ENCODE measurements around the gene ATF6. TPM values are rescaled to one million over a fixed set of nuclear protein-coding genes. Genes with fewer than 3 reads are reported as not detected.

ATF6 gene
- total and polyA plus RNA-seq, 9 of the 15 experiments (the other 6 are each of a cell fraction or from before 2014, with no cell fraction given): 11.7 to 32.4 (median 20.4) TPM

- Histone ChIP-seq H3K79me2 (ENCODE audit: control insufficient read depth, insufficient read depth, low read length) (no peaks in the 10 kb centered on the region), H3K9me1 (ENCODE audit: control insufficient read depth, insufficient read depth, low read length) (no peaks in the 10 kb centered on the region), H3K9ac (ENCODE audit: insufficient read depth in 1 of 2, low read depth in 2 of 2, low read length in 2 of 2) (no peak overlapping the region), H3K4me2 (ENCODE audit: insufficient read depth, low read length) (no peak overlapping the region), H3K27ac (ENCODE audit: extremely low read depth, low read depth, low read length) (no peak overlapping the region), H3K9me3 (replicated peaks; ENCODE audit: control insufficient read depth, insufficient read depth, low read depth, low read length) (no peaks in the 10 kb centered on the region), H3K4me1 (replicated peaks in 1 of 2; ENCODE audit: control insufficient read depth in 2 of 2, insufficient read depth in 2 of 2, low read length in 2 of 2) (no peaks in the 10 kb centered on the region), H3K36me3 (ENCODE audit: control insufficient read depth, insufficient read depth, low read length) (no peaks in the 10 kb centered on the region), H2AFZ (ENCODE audit: low read depth, low read length) (no peak overlapping the region), H3K27me3 (ENCODE audit: control insufficient read depth in 2 of 2, insufficient read depth in 2 of 2, low read length in 2 of 2) (no peaks in the 10 kb centered on the region), H4K20me1 (replicated peaks; ENCODE audit: control insufficient read depth, insufficient read depth, low read length) (no peaks in the 10 kb centered on the region), H3K4me3 (no peak overlapping the region)
- ATAC-seq (no peak), FAIRE-seq (no peak), DNase-seq (ENCODE audit: extremely low read depth in 1 of 4, low spot score in 3 of 4) (no peak)
- intact Hi-C loops (cut with micrococcal nuclease): no loop called here
- CTCF ChIA-PET (ENCODE audit: low intra/inter-chr PET ratio): no interaction called here
- BruUV-seq (replicated peaks): no TSS peak
- in situ Hi-C loops (cut with MboI): no loop called here
- WGBS (ENCODE audit: insufficient coverage, low coverage, missing lambda C conversion rate): 69% methylated on average over 2 of the region's 2 CpGs
- POLR2A ChIA-PET: interaction anchor here (0.6 kb wide), 1 partner anchor 1927 kb away, joined by 4 read pairs; no protein-coding TSS in a partner anchor
- TF ChIP-seq CHD4 (IDR thresholded peaks at IDR 0.05; ENCODE audit: insufficient read depth, insufficient replicate concordance, low read depth, low read length, poor library complexity, severe bottlenecking) (no peak), HNRNPK (IDR thresholded peaks at IDR 0.05; ENCODE audit: low read depth, low read length, poor library complexity, severe bottlenecking) (no peak), ZNF174 (CRISPR knock-in tag; IDR thresholded peaks at IDR 0.05) (no peak), TOE1 (IDR thresholded peaks at IDR 0.05; ENCODE audit: borderline replicate concordance) (no peak), TOE1 (CRISPR knock-in tag; IDR thresholded peaks at IDR 0.05; ENCODE audit: borderline replicate concordance, low read depth) (no peak), LCOR (CRISPR knock-in tag; IDR thresholded peaks at IDR 0.05) (no peak), STAG1 (CRISPR knock-in tag; IDR thresholded peaks at IDR 0.05; ENCODE audit: borderline replicate concordance) (no peak), IRF9 (tag; IDR thresholded peaks at IDR 0.05) (no peak), TAF1 (IDR thresholded peaks at IDR 0.05; ENCODE audit: control insufficient read depth, extremely low read depth, insufficient read depth, low read length, severe bottlenecking) (no peak), SPI1 (IDR thresholded peaks at IDR 0.05; ENCODE audit: borderline replicate concordance, low read depth, low read length) (no peak)
- TF ChIP-seq, protein P1, sequence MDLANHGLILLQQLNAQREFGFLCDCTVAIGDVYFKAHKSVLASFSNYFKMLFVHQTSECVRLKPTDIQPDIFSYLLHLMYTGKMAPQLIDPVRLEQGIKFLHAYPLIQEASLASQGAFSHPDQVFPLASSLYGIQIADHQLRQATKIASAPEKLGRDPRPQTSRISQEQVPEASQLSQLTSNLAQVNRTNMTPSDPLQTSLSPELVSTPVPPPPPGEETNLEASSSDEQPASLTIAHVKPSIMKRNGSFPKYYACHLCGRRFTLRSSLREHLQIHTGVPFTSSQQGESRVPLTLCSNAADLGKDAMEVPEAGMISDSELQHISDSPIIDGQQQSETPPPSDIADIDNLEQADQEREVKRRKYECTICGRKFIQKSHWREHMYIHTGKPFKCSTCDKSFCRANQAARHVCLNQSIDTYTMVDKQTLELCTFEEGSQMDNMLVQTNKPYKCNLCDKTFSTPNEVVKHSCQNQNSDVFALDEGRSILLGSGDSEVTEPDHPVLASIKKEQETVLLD (IDR thresholded peaks at IDR 0.05): no peak
- TF ChIP-seq, protein P2, sequence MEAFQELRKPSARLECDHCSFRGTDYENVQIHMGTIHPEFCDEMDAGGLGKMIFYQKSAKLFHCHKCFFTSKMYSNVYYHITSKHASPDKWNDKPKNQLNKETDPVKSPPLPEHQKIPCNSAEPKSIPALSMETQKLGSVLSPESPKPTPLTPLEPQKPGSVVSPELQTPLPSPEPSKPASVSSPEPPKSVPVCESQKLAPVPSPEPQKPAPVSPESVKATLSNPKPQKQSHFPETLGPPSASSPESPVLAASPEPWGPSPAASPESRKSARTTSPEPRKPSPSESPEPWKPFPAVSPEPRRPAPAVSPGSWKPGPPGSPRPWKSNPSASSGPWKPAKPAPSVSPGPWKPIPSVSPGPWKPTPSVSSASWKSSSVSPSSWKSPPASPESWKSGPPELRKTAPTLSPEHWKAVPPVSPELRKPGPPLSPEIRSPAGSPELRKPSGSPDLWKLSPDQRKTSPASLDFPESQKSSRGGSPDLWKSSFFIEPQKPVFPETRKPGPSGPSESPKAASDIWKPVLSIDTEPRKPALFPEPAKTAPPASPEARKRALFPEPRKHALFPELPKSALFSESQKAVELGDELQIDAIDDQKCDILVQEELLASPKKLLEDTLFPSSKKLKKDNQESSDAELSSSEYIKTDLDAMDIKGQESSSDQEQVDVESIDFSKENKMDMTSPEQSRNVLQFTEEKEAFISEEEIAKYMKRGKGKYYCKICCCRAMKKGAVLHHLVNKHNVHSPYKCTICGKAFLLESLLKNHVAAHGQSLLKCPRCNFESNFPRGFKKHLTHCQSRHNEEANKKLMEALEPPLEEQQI (IDR thresholded peaks at IDR 0.05): no peak
- TF ChIP-seq, protein P3, sequence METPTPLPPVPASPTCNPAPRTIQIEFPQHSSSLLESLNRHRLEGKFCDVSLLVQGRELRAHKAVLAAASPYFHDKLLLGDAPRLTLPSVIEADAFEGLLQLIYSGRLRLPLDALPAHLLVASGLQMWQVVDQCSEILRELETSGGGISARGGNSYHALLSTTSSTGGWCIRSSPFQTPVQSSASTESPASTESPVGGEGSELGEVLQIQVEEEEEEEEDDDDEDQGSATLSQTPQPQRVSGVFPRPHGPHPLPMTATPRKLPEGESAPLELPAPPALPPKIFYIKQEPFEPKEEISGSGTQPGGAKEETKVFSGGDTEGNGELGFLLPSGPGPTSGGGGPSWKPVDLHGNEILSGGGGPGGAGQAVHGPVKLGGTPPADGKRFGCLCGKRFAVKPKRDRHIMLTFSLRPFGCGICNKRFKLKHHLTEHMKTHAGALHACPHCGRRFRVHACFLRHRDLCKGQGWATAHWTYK (CRISPR knock-in tag; IDR thresholded peaks at IDR 0.05): no peak
These were observed 133.0 kb downstream of the ATF6 start for GRCh38 chr1:161899091-161899490.
